Peyer's patch (tissue), 4 donors: ENCODE results near the gene DCP1B. TPM values are rescaled to one million over a fixed set of nuclear protein-coding genes. Genes with fewer than 3 reads are reported as not detected.

Experiments
- DNase-seq, 3 donors: peaks; one replicate each; pipeline ENCODE4 v3.0.0-alpha.2; 2017 to 2019
- H3K27ac ChIP-seq, 4 donors: fragments of 200-600 bp; sonication (generic); one replicate each; pipeline ENCODE4 v1.5.1; 2016 to 2019
- H3K27me3 ChIP-seq, 2 donors: fragments of 200-600 bp; sonication (generic); one replicate each; pipeline ENCODE4 v1.5.1; 2019
- H3K36me3 ChIP-seq, 3 donors: fragments of 200-600 bp; sonication (generic); one replicate each; pipeline ENCODE4 v1.5.1; 2016 to 2019
- H3K4me1 ChIP-seq, 4 donors: fragments of 200-600 bp; sonication (generic); one replicate each; pipeline ENCODE4 v1.5.1; 2016 to 2019
- H3K4me3 ChIP-seq, 4 donors: fragments of 200-600 bp; sonication (generic); 1 replicate in 3 of 4; 2 replicates in 1 of 4; pipeline ENCODE4 v1.5.1; 2016 to 2019; ENCODE audit warnings: mild to moderate bottlenecking in 1 of 4
- H3K9me3 ChIP-seq, 4 donors: fragments of 200-600 bp; sonication (generic); one replicate each; pipeline ENCODE4 v1.5.1; 2016 to 2019; ENCODE audit warnings: mild to moderate bottlenecking in 1 of 4
- CTCF ChIP-seq, 6 experiments: fragments of 450-650 bp in 4 of 6; fragments of 200-600 bp in 2 of 6; sonication (generic) in 1 of 6; IDR thresholded peaks; one replicate each; pipeline ENCODE4 v1.5.1; 2017 to 2019; ENCODE audit warnings: antibody characterized with exemption in 6 of 6, mild to moderate bottlenecking in 3 of 6, moderate library complexity in 1 of 6
- POLR2A ChIP-seq, 2 donors: fragments of 450-650 bp; IDR thresholded peaks; one replicate each; pipeline ENCODE4 v1.5.1; 2017; ENCODE audit warnings: antibody characterized with exemption in 2 of 2, mild to moderate bottlenecking in 2 of 2, moderate library complexity in 2 of 2
- total RNA-seq, 4 donors: library from RNA; depleted of rRNA; stranded (reverse); fragments of >200 nt; gene quantifications; one replicate each; pipeline ENCODE4 v1.1.0, GENCODE V29; 2016

The DCP1B gene
- total RNA-seq, 4 donors from 2014 or later = 14.7 to 54.5 (median 18.6) TPM

- TF ChIP-seq POLR2A (IDR thresholded peaks at IDR 0.05) (no peak), CTCF (IDR thresholded peaks at IDR 0.05) (no peak)
- Histone ChIP-seq H3K4me1 (no peaks in the 10 kb centered on the region), H3K27me3 (no peaks in the 10 kb centered on the region), H3K9me3 (no peaks in the 10 kb centered on the region), H3K4me3 (no peak overlapping the region), H3K36me3 (no peaks in the 10 kb centered on the region), H3K27ac (peak overlapping the region in 1 of 4 donors; percentile 6)
- no peak for DNase-seq
These were observed 27.1 kb downstream of the DCP1B start for GRCh38 chr12:1977109-1977508.

DNA sequence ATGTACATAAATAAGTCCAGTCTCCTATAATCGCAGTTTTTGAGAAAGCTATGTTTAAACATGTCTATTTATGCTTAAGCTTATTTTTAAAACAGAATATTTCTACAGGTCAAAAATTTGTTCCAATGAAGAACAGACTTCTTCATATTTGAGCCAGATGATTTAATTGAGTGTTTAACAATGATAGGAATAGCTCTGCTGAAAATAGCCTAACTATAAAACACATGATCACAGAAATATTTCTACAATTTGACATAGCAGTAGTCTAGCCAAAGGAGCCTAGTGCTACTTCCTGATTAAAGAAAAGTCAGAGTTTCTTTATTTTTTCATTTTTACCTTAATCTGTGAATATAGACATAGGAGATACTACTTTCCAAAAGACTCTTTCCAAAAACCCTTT lies 29.4 kb downstream of the DCP1B start:
- DNase-seq = no peak
- no peak overlapping the region for H3K4me3 ChIP-seq
- peak overlapping the region in 1 of 4 donors; percentile 78 for H3K27ac ChIP-seq
- no peaks in the 10 kb centered on the region for H3K36me3 ChIP-seq
- H3K27me3 ChIP-seq = no peaks in the 10 kb centered on the region
- TF ChIP-seq POLR2A (IDR thresholded peaks at IDR 0.05) (no peak), CTCF (IDR thresholded peaks at IDR 0.05) (no peak)
- no peaks in the 10 kb centered on the region for H3K4me1 ChIP-seq
- no peaks in the 10 kb centered on the region for H3K9me3 ChIP-seq

GRCh38 chr12:1972856-1973317 lies 31.4 kb downstream of the DCP1B start:
- H3K9me3 ChIP-seq = no peaks in the 10 kb centered on the region
- no peak overlapping the region for H3K4me3 ChIP-seq
- H3K36me3 ChIP-seq = no peaks in the 10 kb centered on the region
- no peaks in the 10 kb centered on the region for H3K27me3 ChIP-seq
- peak overlapping the region in 3 of 4 donors; percentile 1 to 78 (median 11) for H3K27ac ChIP-seq
- no peaks in the 10 kb centered on the region for H3K4me1 ChIP-seq
- no peak for TF ChIP-seq POLR2A (IDR thresholded peaks at IDR 0.05)
- no peak for TF ChIP-seq CTCF (IDR thresholded peaks at IDR 0.05)
- DNase-seq = no peak

DNA sequence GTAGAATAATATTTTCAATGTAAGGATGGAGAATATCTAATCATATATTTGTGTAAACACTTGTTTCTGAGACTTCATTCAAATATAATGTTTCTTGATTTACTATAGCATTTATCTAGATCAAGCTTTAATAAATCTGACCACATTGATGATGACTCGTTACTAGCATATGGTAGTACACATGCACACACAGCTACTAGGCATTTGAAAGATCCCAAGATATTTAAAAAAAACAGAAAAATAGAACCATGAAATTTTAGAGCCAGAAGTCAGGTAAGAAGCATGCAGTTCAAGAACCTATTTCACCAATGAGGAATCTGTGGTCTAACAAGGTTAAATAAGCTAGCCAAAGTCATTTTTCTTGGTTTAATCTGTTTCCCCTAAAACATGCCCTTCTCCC lies 32.0 kb downstream of the DCP1B start:
- TF ChIP-seq CTCF (IDR thresholded peaks at IDR 0.05) = no peak
- TF ChIP-seq POLR2A (IDR thresholded peaks at IDR 0.05) = no peak
- Histone ChIP-seq H3K27ac (peak overlapping the region in 1 of 4 donors; percentile 78), H3K9me3 (no peaks in the 10 kb centered on the region), H3K4me3 (no peak overlapping the region), H3K27me3 (no peaks in the 10 kb centered on the region), H3K36me3 (no peaks in the 10 kb centered on the region), H3K4me1 (no peaks in the 10 kb centered on the region)
- DNase-seq = no peak

GRCh38 chr12:1970331-1970900 lies 33.8 kb downstream of the DCP1B start:
- DNase-seq = no peak
- peaks cover 0 to 15% (median 0%) of the 10 kb centered on the region in 3 donors for H3K36me3 ChIP-seq

More at GRCh38 chr12:1970331-1970900, 33.8 kb downstream of the DCP1B start:
- TF ChIP-seq CTCF (IDR thresholded peaks at IDR 0.05) (no peak), POLR2A (IDR thresholded peaks at IDR 0.05) (no peak)
- H3K27me3 ChIP-seq = no peaks in the 10 kb centered on the region
- no peaks in the 10 kb centered on the region for H3K4me1 ChIP-seq
- no peaks in the 10 kb centered on the region for H3K9me3 ChIP-seq
- H3K4me3 ChIP-seq = no peak overlapping the region
- peak overlapping the region in 1 of 4 donors; percentile 78 for H3K27ac ChIP-seq
